CD4-positive, alpha-beta T cell treated with Interleukin-6 for 4 hours (primary cell): ENCODE measurements around the gene INPP5B.
"Not testable (repeated sequence)": the region's sequence is repeated elsewhere in the genome, so short reads cannot be mapped to it uniquely, and the experiment has no call there.

Source experiments
- DNase-seq: peaks from one replicate; pipeline ENCODE4 v3.0.0-alpha.2; 2020; ENCODE audit warnings: mixed read lengths

The INPP5B gene

GRCh38 chr1:37910886-37911285 is 36.0 kb downstream of the INPP5B start:
- not testable (repeated sequence) for DNase-seq

- not testable (repeated sequence) for DNase-seq
Measured at GRCh38 chr1:37908531-37908930, 38.3 kb downstream of the INPP5B start.

GRCh38 chr1:37907416-37908125 is 39.3 kb downstream of the INPP5B start:
- DNase-seq = not testable (repeated sequence)

- DNase-seq = not testable (repeated sequence)
Measured at GRCh38 chr1:37906591-37906990, 40.3 kb downstream of the INPP5B start.

GRCh38 chr1:37905727-37906126 is 41.1 kb downstream of the INPP5B start:
- no peak for DNase-seq

GRCh38 chr1:37903921-37904320 is 42.9 kb downstream of the INPP5B start:
- not testable (repeated sequence) for DNase-seq

GRCh38 chr1:37902983-37903382 is 43.9 kb downstream of the INPP5B start:
- DNase-seq = no peak

- no peak for DNase-seq
Measured at GRCh38 chr1:37901893-37902225, 45.0 kb downstream of the INPP5B start.

- no peak for DNase-seq
Measured at GRCh38 chr1:37901191-37901892, 45.5 kb downstream of the INPP5B start.

- not testable (repeated sequence) for DNase-seq
Measured at GRCh38 chr1:37897563-37897962, 49.3 kb downstream of the INPP5B start.

GRCh38 chr1:37893673-37894072 is 53.2 kb downstream of the INPP5B start:
- no peak for DNase-seq

GRCh38 chr1:37892151-37893047 is 54.5 kb downstream of the INPP5B start:
- no peak for DNase-seq

- no peak for DNase-seq
Measured at GRCh38 chr1:37890378-37891014, 56.4 kb downstream of the INPP5B start.

GRCh38 chr1:37888022-37888700 is 58.7 kb downstream of the INPP5B start:
- no peak for DNase-seq

- DNase-seq = no peak
Measured at GRCh38 chr1:37884145-37884544, 62.7 kb downstream of the INPP5B start.

GRCh38 chr1:37883671-37884070 is 63.2 kb downstream of the INPP5B start:
- DNase-seq = no peak

GRCh38 chr1:37879865-37880264 is 67.0 kb downstream of the INPP5B start:
- DNase-seq = no peak

- no peak for DNase-seq
Measured at GRCh38 chr1:37878071-37878470, 68.8 kb downstream of the INPP5B start.

GRCh38 chr1:37875833-37876232 is 71.0 kb downstream of the INPP5B start:
- DNase-seq = no peak

GRCh38 chr1:37872692-37873091 is 74.2 kb downstream of the INPP5B start:
- DNase-seq = no peak

- no peak for DNase-seq
Measured at GRCh38 chr1:37868466-37868865, 78.4 kb downstream of the INPP5B start.

GRCh38 chr1:37867784-37868183 is 79.1 kb downstream of the INPP5B start:
- DNase-seq = no peak
